HG03066 (cell line): ENCODE results near the gene PODXL.

ENCODE experiments used
- ATAC-seq: cut with Tn5 transposase; IDR thresholded peaks from one replicate; pipeline ENCODE4 v1.9.1; 2021; ENCODE audit warnings: low read depth; ENCODE audit not compliant: unreplicated experiment

Gene PODXL

DNA sequence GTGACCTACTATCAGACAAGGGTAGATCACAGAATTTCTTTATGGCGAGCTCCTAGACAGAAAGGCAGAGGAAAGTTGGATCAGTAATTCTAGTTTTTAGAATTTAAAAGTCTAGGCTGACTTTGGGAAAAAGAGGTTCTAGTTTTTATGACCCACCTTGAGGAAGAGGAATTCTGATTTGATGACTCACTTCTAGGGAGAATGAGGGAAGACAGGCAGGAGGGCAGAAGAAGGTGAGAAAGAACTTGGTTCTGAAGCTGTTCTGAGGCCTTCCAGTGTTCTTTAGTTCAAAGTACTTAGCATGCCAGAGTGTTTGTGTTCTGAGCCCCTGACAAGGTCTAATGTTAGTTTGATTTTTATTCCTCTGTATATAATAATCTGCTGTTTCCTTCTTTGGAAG lies 97.2 kb downstream of the PODXL start:
- no peak for ATAC-seq

DNA sequence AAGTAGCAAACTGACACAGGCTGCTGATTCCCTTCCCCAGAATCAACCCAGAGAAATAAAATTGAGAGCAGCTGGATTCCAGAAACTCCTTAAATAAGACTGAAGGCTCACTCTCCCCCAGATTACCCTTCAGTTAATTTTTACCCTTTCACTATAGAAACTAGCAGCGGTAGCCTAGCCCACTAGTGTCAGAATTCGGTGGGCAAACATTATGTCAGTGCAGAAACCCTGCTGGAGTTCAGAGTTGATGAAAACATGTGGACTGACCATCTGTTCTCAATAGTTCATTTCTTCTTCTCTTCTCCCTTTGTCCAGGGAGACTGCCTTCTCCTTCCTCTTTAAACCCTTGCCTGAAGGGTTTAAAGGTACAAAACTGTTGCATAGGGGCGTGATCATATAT lies 100.1 kb downstream of the PODXL start:
- no peak for ATAC-seq

DNA sequence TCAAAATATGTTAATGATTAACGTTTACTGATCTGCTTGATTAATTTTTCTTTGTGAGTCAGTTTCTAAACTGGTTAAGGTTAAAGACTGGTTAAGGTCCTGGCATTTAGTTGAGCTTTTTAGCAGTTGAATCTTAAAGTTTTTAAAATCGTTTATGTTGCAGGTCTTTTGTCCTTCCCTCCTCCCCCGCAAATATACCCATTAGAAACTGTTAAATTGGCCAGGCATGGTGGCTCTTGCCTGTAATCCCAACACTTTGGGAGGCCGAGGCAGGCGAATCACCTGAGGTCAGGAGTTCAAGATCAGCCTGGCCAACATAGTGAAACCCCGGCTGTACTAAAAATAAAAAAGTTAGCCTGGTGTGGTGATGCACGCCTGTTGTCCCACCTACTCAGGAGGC lies 100.9 kb downstream of the PODXL start:
- no peak for ATAC-seq

DNA sequence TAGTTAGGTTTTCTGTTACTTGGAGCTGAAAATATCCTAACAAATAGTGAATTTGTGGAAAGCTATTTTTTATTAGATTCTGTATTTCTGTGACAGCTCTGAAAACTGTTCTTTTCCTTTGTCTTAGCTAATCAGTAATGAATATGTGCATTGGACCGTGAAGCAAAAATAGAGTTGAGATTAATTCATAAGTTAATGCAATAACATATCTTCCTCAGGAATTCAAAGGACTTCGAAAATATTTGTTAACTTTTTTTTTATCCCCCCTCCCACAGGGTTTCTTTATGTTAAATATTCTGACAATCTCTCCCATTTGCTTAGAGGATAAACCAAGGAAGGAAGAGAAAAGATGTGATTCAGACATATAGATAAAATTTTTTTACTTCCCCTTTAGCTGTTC lies 101.4 kb downstream of the PODXL start:
- ATAC-seq = no peak

DNA sequence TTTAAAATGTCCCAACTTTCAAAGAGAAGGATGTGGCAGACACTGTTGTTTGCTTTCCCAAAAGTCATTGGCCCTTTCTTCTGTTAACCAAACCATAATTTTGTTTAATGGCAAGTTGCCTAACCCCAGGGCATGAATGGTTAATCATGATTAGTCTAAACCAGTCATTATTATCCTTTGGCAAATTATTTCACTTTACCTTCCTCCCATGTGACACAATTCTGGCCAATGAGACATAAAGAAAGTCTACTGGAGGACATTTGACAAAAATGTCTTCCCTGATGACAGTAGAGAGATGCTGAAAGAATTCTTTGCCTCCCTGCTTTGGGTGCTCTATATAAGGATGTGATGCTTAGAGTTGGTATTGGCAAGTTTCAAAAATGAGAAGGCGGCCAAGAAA lies 101.9 kb downstream of the PODXL start:
- ATAC-seq = no peak
